Transverse colon (tissue), 4 donors: ENCODE results near the gene PTPRN2.

Experiments used
- CTCF ChIP-seq, 5 experiments: fragments of 200-600 bp in 3 of 5; fragments of 450-650 bp in 2 of 5; sonication (generic) in 3 of 5; IDR thresholded peaks; 1 replicate in 2 of 5; 2 replicates in 3 of 5; pipeline ENCODE4 v1.5.1; 2016 to 2017; ENCODE audit warnings: antibody characterized with exemption in 5 of 5, inconsistent platforms in 3 of 5, mild to moderate bottlenecking in 2 of 5, moderate library complexity in 1 of 5
- POLR2AphosphoS5 ChIP-seq, 3 donors: sonication (generic); formaldehyde crosslinking; IDR thresholded peaks; one replicate each; pipeline ENCODE4 v1.6.1; 2016; ENCODE audit warnings: antibody characterized with exemption in 3 of 3

GRCh38 chr7:157646551-157646950 lies 941.1 kb downstream of the PTPRN2 start:
- no peak for TF ChIP-seq CTCF (IDR thresholded peaks at IDR 0.05)
- TF ChIP-seq POLR2AphosphoS5 (IDR thresholded peaks at IDR 0.05): no peak
